ENCODE data around the gene ELFN2. TPM values are rescaled to one million over a fixed set of nuclear protein-coding genes. Genes with fewer than 3 reads are reported as not detected.

Gene ELFN2
- polyA plus RNA-seq, 1 donor from 2014 or later, result 4.4 TPM

- no peak overlapping the region for H3K27ac ChIP-seq (ENCODE audit: low read length)
- H3K27me3 ChIP-seq (ENCODE audit: insufficient read depth, low read depth, low read length), result no peaks in the 10 kb centered on the region
- H3K36me3 ChIP-seq (ENCODE audit: insufficient read depth, low read length), result no peaks in the 10 kb centered on the region
- H3K79me2 ChIP-seq (replicated peaks; ENCODE audit: insufficient read depth, low read length), result no peaks in the 10 kb centered on the region
- H3K4me3 ChIP-seq (ENCODE audit: low read length), result no peak overlapping the region
- H2AFZ ChIP-seq (ENCODE audit: low read depth, low read length), result no peak overlapping the region
- H3K9me2 ChIP-seq (ENCODE audit: insufficient read depth, low read length), result no peaks in the 10 kb centered on the region
- no peaks in the 10 kb centered on the region for H3F3A ChIP-seq (ENCODE audit: insufficient read depth, low read length, poor library complexity, severe bottlenecking)
- no peaks in the 10 kb centered on the region for H3K9me3 ChIP-seq (ENCODE audit: low read length)
- TF ChIP-seq REST (IDR thresholded peaks at IDR 0.05; ENCODE audit: borderline replicate concordance) (no peak), TAF1 (IDR thresholded peaks at IDR 0.05; ENCODE audit: low read depth) (no peak), MXI1 (conservative IDR thresholded peaks at IDR 0.05; ENCODE audit: poor library complexity, severe bottlenecking) (no peak), RAD21 (conservative IDR thresholded peaks at IDR 0.05) (no peak), SMC3 (conservative IDR thresholded peaks at IDR 0.05; ENCODE audit: poor library complexity) (no peak), EP300 (conservative IDR thresholded peaks at IDR 0.05; ENCODE audit: poor library complexity, severe bottlenecking) (no peak), EZH2 (IDR thresholded peaks at IDR 0.05; ENCODE audit: borderline replicate concordance, insufficient read depth, low read length, poor library complexity, severe bottlenecking) (no peak), POLR2AphosphoS5 (IDR thresholded peaks at IDR 0.05) (no peak), CTCF (IDR thresholded peaks at IDR 0.05; ENCODE audit: poor library complexity, severe bottlenecking) (no peak)
- H3K4me2 ChIP-seq (ENCODE audit: low read length), result no peak overlapping the region
- H4K20me1 ChIP-seq (ENCODE audit: insufficient read depth), result no peaks in the 10 kb centered on the region
- no peak overlapping the region for H3K9ac ChIP-seq (ENCODE audit: low read length)
Observed at GRCh38 chr22:37435970-37436603, 8.8 kb upstream of the ELFN2 start.

GRCh38 chr22:37433786-37434185 lies 6.5 kb upstream of the ELFN2 start:
- Histone ChIP-seq H3K9ac (ENCODE audit: low read length) (no peak overlapping the region), H3K79me2 (replicated peaks; ENCODE audit: insufficient read depth, low read length) (no peaks in the 10 kb centered on the region), H3K4me3 (ENCODE audit: low read length) (no peak overlapping the region), H3K4me2 (ENCODE audit: low read length) (no peak overlapping the region), H3F3A (ENCODE audit: insufficient read depth, low read length, poor library complexity, severe bottlenecking) (no peaks in the 10 kb centered on the region), H3K27ac (ENCODE audit: low read length) (no peak overlapping the region), H3K9me3 (ENCODE audit: low read length) (no peaks in the 10 kb centered on the region), H2AFZ (ENCODE audit: low read depth, low read length) (no peak overlapping the region), H3K27me3 (ENCODE audit: insufficient read depth, low read depth, low read length) (peaks cover 6% of the 10 kb centered on the region), H4K20me1 (ENCODE audit: insufficient read depth) (no peaks in the 10 kb centered on the region), H3K36me3 (ENCODE audit: insufficient read depth, low read length) (no peaks in the 10 kb centered on the region), H3K9me2 (ENCODE audit: insufficient read depth, low read length) (no peaks in the 10 kb centered on the region)
- no peak for TF ChIP-seq MXI1 (conservative IDR thresholded peaks at IDR 0.05; ENCODE audit: poor library complexity, severe bottlenecking)
- no peak for TF ChIP-seq REST (IDR thresholded peaks at IDR 0.05; ENCODE audit: borderline replicate concordance)
- no peak for TF ChIP-seq EP300 (conservative IDR thresholded peaks at IDR 0.05; ENCODE audit: poor library complexity, severe bottlenecking)
- TF ChIP-seq RAD21 (conservative IDR thresholded peaks at IDR 0.05), result no peak
- TF ChIP-seq SMC3 (conservative IDR thresholded peaks at IDR 0.05; ENCODE audit: poor library complexity), result no peak
- TF ChIP-seq TAF1 (IDR thresholded peaks at IDR 0.05; ENCODE audit: low read depth), result no peak
- TF ChIP-seq POLR2AphosphoS5 (IDR thresholded peaks at IDR 0.05), result no peak
- TF ChIP-seq CTCF (IDR thresholded peaks at IDR 0.05; ENCODE audit: poor library complexity, severe bottlenecking), result no peak
- TF ChIP-seq EZH2 (IDR thresholded peaks at IDR 0.05; ENCODE audit: borderline replicate concordance, insufficient read depth, low read length, poor library complexity, severe bottlenecking), result no peak

Data from neural cell (in vitro differentiated cells).